Neuronal stem cell (in vitro differentiated cells): ENCODE measurements around the gene ATG12.

Experiments
- DNase-seq: peaks from one replicate; pipeline ENCODE4 v3.0.0-alpha.2; 2013; ENCODE audit warnings: low spot score
- H2AFZ ChIP-seq: one replicate; pipeline ENCODE4 v1.6.1; 2013; ENCODE audit warnings: mild to moderate bottlenecking, low read length, inconsistent platforms
- H2AK5ac ChIP-seq: 2 replicates; pipeline ENCODE4 v1.6.1; 2013; ENCODE audit warnings: low read depth, mild to moderate bottlenecking, inconsistent platforms, low read length, moderate library complexity, mixed read lengths
- H2BK120ac ChIP-seq: 2 replicates; pipeline ENCODE4 v1.6.1; 2013; ENCODE audit warnings: low read depth, mild to moderate bottlenecking, inconsistent platforms, low read length, moderate library complexity, mixed read lengths
- H2BK12ac ChIP-seq: one replicate; pipeline ENCODE4 v1.6.1; 2013; ENCODE audit warnings: low read length, inconsistent platforms
- H2BK15ac ChIP-seq: 2 replicates; pipeline ENCODE4 v1.6.1; 2013; ENCODE audit warnings: mild to moderate bottlenecking, low read length, inconsistent platforms, mixed read lengths
- H2BK5ac ChIP-seq: one replicate; pipeline ENCODE4 v1.6.1; 2013; ENCODE audit warnings: inconsistent platforms, mild to moderate bottlenecking, low read length, moderate library complexity
- H3K14ac ChIP-seq: one replicate; pipeline ENCODE4 v1.6.1; 2013; ENCODE audit warnings: low read length, inconsistent platforms
- H3K18ac ChIP-seq: 2 replicates; pipeline ENCODE4 v1.6.1; 2013; ENCODE audit warnings: low read length, inconsistent platforms
- H3K23ac ChIP-seq: 2 replicates; pipeline ENCODE4 v1.6.1; 2013; ENCODE audit warnings: low read depth, mild to moderate bottlenecking, mixed read lengths, low read length, inconsistent platforms; ENCODE audit not compliant: poor library complexity
- H3K27ac ChIP-seq: replicated peaks from 3 replicates; pipeline ENCODE4 v1.5.1; 2013; ENCODE audit warnings: low read length, inconsistent platforms
- H3K27me3 ChIP-seq, 3 experiments: 2 replicates each; pipeline ENCODE4 v1.6.1; 2013; ENCODE audit warnings: low read length in 3 of 3, mild to moderate bottlenecking in 2 of 3, inconsistent platforms in 1 of 3, low read depth in 1 of 3, mixed read lengths in 1 of 3, moderate library complexity in 1 of 3; ENCODE audit not compliant: control insufficient read depth in 3 of 3, insufficient read depth in 3 of 3
- H3K36me3 ChIP-seq, 2 donors: replicated peaks in 1 of 2; 2 replicates each; pipeline ENCODE4 v1.6.1; 2013; ENCODE audit warnings: low read length in 2 of 2; ENCODE audit not compliant: control insufficient read depth in 2 of 2, insufficient read depth in 2 of 2
- H3K4ac ChIP-seq: 2 replicates; pipeline ENCODE4 v1.6.1; 2013; ENCODE audit warnings: inconsistent platforms, mild to moderate bottlenecking, low read length, moderate library complexity
- H3K4me1 ChIP-seq, 2 donors: 1 replicate in 1 of 2; 2 replicates in 1 of 2; pipeline ENCODE4 v1.6.1; 2013; ENCODE audit warnings: low read length in 2 of 2, low read depth in 1 of 2; ENCODE audit not compliant: control insufficient read depth in 2 of 2, insufficient read depth in 1 of 2
- H3K4me2 ChIP-seq: one replicate; pipeline ENCODE4 v1.6.1; 2013; ENCODE audit warnings: mild to moderate bottlenecking, low read length, inconsistent platforms; ENCODE audit not compliant: insufficient read depth, poor library complexity, severe bottlenecking
- H3K4me3 ChIP-seq, 2 donors: 2 replicates each; pipeline ENCODE4 v1.5.1; 2013; ENCODE audit warnings: low read length in 2 of 2, mild to moderate bottlenecking in 2 of 2, inconsistent platforms in 1 of 2, moderate library complexity in 1 of 2
- H3K79me1 ChIP-seq: one replicate; pipeline ENCODE4 v1.6.1; 2013; ENCODE audit warnings: low read depth, mild to moderate bottlenecking, inconsistent platforms, low read length, moderate library complexity
- H3K9ac ChIP-seq: one replicate; pipeline ENCODE4 v1.6.1; 2013; ENCODE audit warnings: mild to moderate bottlenecking, low read depth, low read length, inconsistent platforms; ENCODE audit not compliant: poor library complexity
- H3K9me3 ChIP-seq, 2 donors: replicated peaks in 1 of 2; 2 replicates each; pipeline versions ENCODE3 to v1.6.1; 2013; ENCODE audit warnings: low read length in 2 of 2, mild to moderate bottlenecking in 2 of 2, inconsistent platforms in 1 of 2, low read depth in 1 of 2, mixed read lengths in 1 of 2, moderate library complexity in 1 of 2; ENCODE audit not compliant: control insufficient read depth in 2 of 2, insufficient read depth in 1 of 2
- H4K8ac ChIP-seq: one replicate; pipeline ENCODE4 v1.6.1; 2013; ENCODE audit warnings: low read depth, mild to moderate bottlenecking, inconsistent platforms, low read length, moderate library complexity
- H4K91ac ChIP-seq: one replicate; pipeline ENCODE4 v1.6.1; 2013; ENCODE audit warnings: low read length, low read depth, mild to moderate bottlenecking, inconsistent platforms; ENCODE audit not compliant: poor library complexity
- WGBS, 2 donors: extraction: QIAGEN DNeasy Blood & Tissue Kit; methylation state at CpG; one replicate each; pipeline ENCODE4 v1.1.7; 2013; ENCODE audit warnings: missing lambda C conversion rate in 2 of 2, mixed read lengths in 1 of 2; ENCODE audit not compliant: insufficient read length in 2 of 2, insufficient replicate concordance in 1 of 2; ENCODE audit errors: extremely low coverage in 2 of 2; 5-methylcytosine and 5-hydroxymethylcytosine counted together

The ATG12 gene

DNA sequence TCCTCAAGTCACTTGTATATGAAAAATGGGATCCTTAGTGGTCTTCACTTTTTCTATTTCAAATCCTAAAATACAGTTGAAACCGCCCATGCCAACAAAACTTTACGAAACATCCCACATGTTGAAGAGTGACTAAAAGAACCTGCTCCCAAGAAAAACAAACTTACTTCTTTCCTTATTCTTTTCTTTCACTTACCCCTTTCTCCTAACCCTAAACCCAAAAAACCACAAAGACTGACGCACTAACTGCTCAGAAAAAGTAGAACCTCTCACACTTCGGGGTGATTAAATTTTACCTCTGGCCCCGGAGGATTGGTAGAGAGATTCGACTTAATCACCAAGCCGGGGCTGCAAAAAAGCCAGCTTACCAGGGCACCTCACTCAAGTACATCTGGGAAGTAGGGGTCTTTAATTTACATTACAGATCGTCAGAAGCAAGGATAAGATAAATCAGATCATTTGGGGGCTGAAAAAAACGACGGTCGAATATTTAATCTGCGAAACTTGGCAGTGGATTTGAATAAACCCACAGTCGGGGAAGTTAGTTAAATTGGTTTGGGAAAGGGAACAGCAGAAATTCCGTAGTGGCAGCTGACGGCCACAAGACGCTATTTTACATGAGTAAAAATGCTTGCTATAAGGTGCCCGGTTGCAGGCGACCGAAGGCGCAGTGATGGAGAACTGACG, 26.2 kb downstream of the ATG12 start:
- no peak for DNase-seq
- H3K9me3 ChIP-seq: no peaks in the 10 kb centered on the region
- WGBS, 2 donors: no CpG with 5 or more reads among the region's 21 CpGs

DNA sequence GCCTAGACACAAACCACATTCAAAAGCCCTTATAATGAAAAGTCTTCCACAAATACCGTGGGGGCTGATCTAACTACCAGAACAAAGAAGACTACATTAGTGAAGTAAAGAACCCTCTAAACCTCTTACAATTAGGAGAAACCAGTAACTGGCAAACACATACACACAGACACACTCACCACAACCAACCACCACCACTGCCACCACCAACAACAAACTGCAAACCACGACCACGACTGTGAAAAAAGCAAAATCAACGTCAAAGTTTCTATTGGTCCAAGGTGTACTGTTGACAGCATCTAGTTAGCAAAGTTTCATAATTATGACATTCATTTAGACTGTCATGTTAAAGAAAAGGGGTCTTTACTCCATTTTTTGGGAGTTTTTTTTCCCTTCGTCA, 27.6 kb downstream of the ATG12 start:
- no peak for DNase-seq
- H3K4me2 ChIP-seq: no peak overlapping the region
- H4K91ac ChIP-seq: no peak overlapping the region
- no CpG with 5 or more reads among the region's 5 CpGs for WGBS, 2 donors
- H2BK120ac ChIP-seq: no peak overlapping the region
- no peak overlapping the region for H2BK12ac ChIP-seq
- H3K36me3 ChIP-seq: peaks cover 2 to 45% of the 10 kb centered on the region in 2 donors
- no peak overlapping the region for H2BK15ac ChIP-seq
- H2AK5ac ChIP-seq: no peak overlapping the region
- H3K79me1 ChIP-seq: no peaks in the 10 kb centered on the region
- H2BK5ac ChIP-seq: no peak overlapping the region
- no peak overlapping the region for H4K8ac ChIP-seq
- H3K9me3 ChIP-seq: no peaks in the 10 kb centered on the region
- H3K18ac ChIP-seq: no peak overlapping the region
- H3K23ac ChIP-seq: no peak overlapping the region
- no peak overlapping the region for H3K27ac ChIP-seq
- no peak overlapping the region for H3K4ac ChIP-seq
- H3K9ac ChIP-seq: no peak overlapping the region
- no peak overlapping the region for H2AFZ ChIP-seq
- H3K14ac ChIP-seq: no peak overlapping the region
- H3K27me3 ChIP-seq: peaks cover 0 to 9% (median 0%) of the 10 kb centered on the region in 3 experiments
- peaks cover 2 to 9% of the 10 kb centered on the region in 2 donors for H3K4me1 ChIP-seq
- no peak overlapping the region for H3K4me3 ChIP-seq

More for the DNA sequence above, 26.2 kb downstream of the ATG12 start:
- Histone ChIP-seq H3K36me3 (peaks cover 2 to 32% of the 10 kb centered on the region in 2 donors), H3K4me1 (peaks cover 2 to 9% of the 10 kb centered on the region in 2 donors), H3K4ac (no peak overlapping the region), H3K27me3 (peaks cover 0 to 9% (median 0%) of the 10 kb centered on the region in 3 experiments), H3K79me1 (no peaks in the 10 kb centered on the region), H3K27ac (no peak overlapping the region), H2AK5ac (no peak overlapping the region), H3K14ac (no peak overlapping the region), H3K18ac (no peak overlapping the region), H3K23ac (peak overlapping the region; percentile 16), H2BK120ac (no peak overlapping the region), H2BK15ac (no peak overlapping the region), H3K4me2 (peak overlapping the region; percentile 88), H2AFZ (peak overlapping the region; percentile 98), H2BK12ac (no peak overlapping the region), H3K9ac (peak overlapping the region; percentile 87), H2BK5ac (no peak overlapping the region), H3K4me3 (peak overlapping the region; percentile 69 to 92), H4K91ac (no peak overlapping the region), H4K8ac (no peak overlapping the region)

DNA sequence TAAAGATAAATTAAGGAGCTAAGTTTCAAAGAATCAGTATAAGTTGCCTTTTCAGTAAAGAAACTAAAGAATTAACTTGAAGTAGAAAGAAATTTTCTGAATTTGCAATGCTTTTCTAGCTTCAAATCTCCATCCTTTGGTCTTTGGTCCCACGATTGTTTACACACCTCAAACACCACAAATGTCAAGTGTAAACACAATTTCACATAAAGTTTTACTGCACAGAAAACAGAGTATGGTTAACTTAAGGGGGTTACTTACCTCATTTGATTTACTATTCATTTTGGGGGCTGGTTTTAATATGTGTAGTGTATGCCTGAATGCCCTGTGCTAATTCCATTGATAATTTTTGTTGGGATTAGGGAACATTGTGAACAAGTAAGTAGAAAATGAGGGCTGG, 29.0 kb downstream of the ATG12 start:
- no peak overlapping the region for H2AK5ac ChIP-seq
- H3K27me3 ChIP-seq: peaks cover 0 to 9% (median 0%) of the 10 kb centered on the region in 3 experiments
- no peak overlapping the region for H3K9ac ChIP-seq
- peaks cover 2 to 6% of the 10 kb centered on the region in 2 donors for H3K4me1 ChIP-seq
- no peak overlapping the region for H4K91ac ChIP-seq
- H4K8ac ChIP-seq: no peak overlapping the region
- no peak overlapping the region for H2BK120ac ChIP-seq
- H3K36me3 ChIP-seq: peaks cover 2 to 59% of the 10 kb centered on the region in 2 donors
- DNase-seq: no peak
- H2BK5ac ChIP-seq: no peak overlapping the region
- no peak overlapping the region for H3K4ac ChIP-seq
- no peak overlapping the region for H3K4me3 ChIP-seq
- H2AFZ ChIP-seq: no peak overlapping the region
- no peak overlapping the region for H3K14ac ChIP-seq
- H3K79me1 ChIP-seq: no peaks in the 10 kb centered on the region
- no peak overlapping the region for H2BK15ac ChIP-seq
- WGBS, 2 donors: no CpG with 5 or more reads among the region's 1 CpG
- no peak overlapping the region for H2BK12ac ChIP-seq
- H3K23ac ChIP-seq: no peak overlapping the region
- no peak overlapping the region for H3K27ac ChIP-seq
- H3K18ac ChIP-seq: no peak overlapping the region
- H3K4me2 ChIP-seq: no peak overlapping the region
- no peaks in the 10 kb centered on the region for H3K9me3 ChIP-seq

DNA sequence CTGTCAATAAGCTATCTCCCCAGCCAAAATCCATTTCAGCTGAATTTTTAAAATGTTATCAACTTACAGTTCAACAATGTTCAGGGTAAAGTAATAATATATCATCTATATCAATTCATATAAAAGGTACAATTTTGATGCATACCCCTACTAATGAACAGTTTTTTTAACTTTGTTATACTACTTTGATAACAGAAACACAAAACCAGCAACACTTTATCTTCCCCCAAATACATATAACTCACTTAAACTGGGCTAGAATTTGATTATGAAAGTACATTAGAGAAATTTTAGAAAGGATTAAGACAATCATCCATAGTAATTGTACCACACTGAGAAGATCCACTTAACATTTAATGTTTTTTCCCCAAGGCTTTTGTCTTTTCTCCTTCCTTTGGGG, 30.0 kb downstream of the ATG12 start:
- H4K8ac ChIP-seq: no peak overlapping the region
- no peak overlapping the region for H2BK15ac ChIP-seq
- H2AK5ac ChIP-seq: no peak overlapping the region
- peaks cover 0 to 9% (median 0%) of the 10 kb centered on the region in 3 experiments for H3K27me3 ChIP-seq
- H3K4me2 ChIP-seq: no peak overlapping the region
- H3K14ac ChIP-seq: no peak overlapping the region
- H3K9ac ChIP-seq: no peak overlapping the region
- H3K4me3 ChIP-seq: no peak overlapping the region
- peaks cover 2 to 69% of the 10 kb centered on the region in 2 donors for H3K36me3 ChIP-seq
- no peak overlapping the region for H2AFZ ChIP-seq
- no peak overlapping the region for H3K18ac ChIP-seq
- no peak for DNase-seq
- peaks cover 2 to 4% of the 10 kb centered on the region in 2 donors for H3K4me1 ChIP-seq
- no peaks in the 10 kb centered on the region for H3K79me1 ChIP-seq
- H3K27ac ChIP-seq: no peak overlapping the region
- no peak overlapping the region for H3K4ac ChIP-seq
- H2BK120ac ChIP-seq: no peak overlapping the region
- no peak overlapping the region for H2BK12ac ChIP-seq
- H4K91ac ChIP-seq: no peak overlapping the region
- no peaks in the 10 kb centered on the region for H3K9me3 ChIP-seq
- no peak overlapping the region for H2BK5ac ChIP-seq
- no peak overlapping the region for H3K23ac ChIP-seq
